ENCODE data around the gene SAXO1.
A peak's percentile ranks its signal among the peaks of the same experiment; 100 is the strongest.

Gene SAXO1

GRCh38 chr9:18909140-18910018 lies 123.6 kb downstream of the SAXO1 start:
- DNase-seq = no peak

- no peak for DNase-seq
Observed at GRCh38 chr9:18907927-18908625, 124.9 kb downstream of the SAXO1 start.

GRCh38 chr9:18906656-18907395 lies 126.2 kb downstream of the SAXO1 start:
- DNase-seq = no peak

GRCh38 chr9:18905883-18906629 lies 127.0 kb downstream of the SAXO1 start:
- no peak for DNase-seq

GRCh38 chr9:18905028-18905882 lies 127.8 kb downstream of the SAXO1 start:
- DNase-seq = no peak

- no peak for DNase-seq
Observed at GRCh38 chr9:18903450-18903849, 129.6 kb downstream of the SAXO1 start.

GRCh38 chr9:18896531-18897179 lies 136.4 kb downstream of the SAXO1 start:
- peak; percentile 33 for DNase-seq

- DNase-seq = no peak
Observed at GRCh38 chr9:18896004-18896403, 137.0 kb downstream of the SAXO1 start.

GRCh38 chr9:18893491-18893890 lies 139.5 kb downstream of the SAXO1 start:
- no peak for DNase-seq

GRCh38 chr9:18893046-18893445 lies 140.0 kb downstream of the SAXO1 start:
- peak; percentile 20 for DNase-seq

- DNase-seq = no peak
Observed at GRCh38 chr9:18891946-18892670, 140.9 kb downstream of the SAXO1 start.

- DNase-seq = no peak
Observed at GRCh38 chr9:18890372-18890771, 142.6 kb downstream of the SAXO1 start.

- no peak for DNase-seq
Observed at GRCh38 chr9:18889550-18889949, 143.5 kb downstream of the SAXO1 start.

GRCh38 chr9:18888290-18888689 lies 144.7 kb downstream of the SAXO1 start:
- DNase-seq = no peak

GRCh38 chr9:18887546-18887945 lies 145.5 kb downstream of the SAXO1 start:
- DNase-seq = no peak

GRCh38 chr9:18881758-18882157 lies 151.3 kb downstream of the SAXO1 start:
- no peak for DNase-seq

- no peak for DNase-seq
Observed at GRCh38 chr9:18877984-18878383, 155.0 kb downstream of the SAXO1 start.
